Measurements from ENCODE around the gene RIPK1. TPM values are rescaled to one million over a fixed set of nuclear protein-coding genes. Genes with fewer than 3 reads are reported as not detected.

Gene RIPK1
- total and polyA plus RNA-seq, 9 of the 15 experiments (the other 6 are each of a cell fraction or from before 2014, with no cell fraction given), result 3.8 to 24.9 (median 17.7) TPM

GRCh38 chr6:3117912-3118352 lies 49.6 kb downstream of the RIPK1 start (continued):
- TF ChIP-seq SOX6 (IDR thresholded peaks at IDR 0.05), result no peak
- TF ChIP-seq RAD21 (CRISPR knock-in tag; conservative IDR thresholded peaks at IDR 0.05 in 1 of 2, IDR thresholded peaks at IDR 0.05 in 1 of 2), result no peak; a peak in 1 of 4 replicates
- TF ChIP-seq CUX1 (CRISPR knock-in tag; IDR thresholded peaks at IDR 0.05), result no peak
- no peak for TF ChIP-seq ZNF518B (CRISPR knock-in tag; IDR thresholded peaks at IDR 0.05)
- TF ChIP-seq SMARCB1 (IDR thresholded peaks at IDR 0.05; ENCODE audit: insufficient read length, low read depth), result no peak
- TF ChIP-seq ZBTB40 (IDR thresholded peaks at IDR 0.05), result 0 out of 2 replicates have a peak, but pooled peaks have one; percentile 50
- TF ChIP-seq ZBTB40 (CRISPR knock-in tag; IDR thresholded peaks at IDR 0.05), result no peak
- no peak for TF ChIP-seq HDAC8 (tag; IDR thresholded peaks at IDR 0.05)
